Activated T-cell treated with anti-CD3 and anti-CD28 coated beads for 4 hours (primary cell): ENCODE data around the gene TPP1.

Source experiments
- DNase-seq: peaks from one replicate; pipeline ENCODE4 v3.0.0-alpha.2; 2020

Gene TPP1

DNA sequence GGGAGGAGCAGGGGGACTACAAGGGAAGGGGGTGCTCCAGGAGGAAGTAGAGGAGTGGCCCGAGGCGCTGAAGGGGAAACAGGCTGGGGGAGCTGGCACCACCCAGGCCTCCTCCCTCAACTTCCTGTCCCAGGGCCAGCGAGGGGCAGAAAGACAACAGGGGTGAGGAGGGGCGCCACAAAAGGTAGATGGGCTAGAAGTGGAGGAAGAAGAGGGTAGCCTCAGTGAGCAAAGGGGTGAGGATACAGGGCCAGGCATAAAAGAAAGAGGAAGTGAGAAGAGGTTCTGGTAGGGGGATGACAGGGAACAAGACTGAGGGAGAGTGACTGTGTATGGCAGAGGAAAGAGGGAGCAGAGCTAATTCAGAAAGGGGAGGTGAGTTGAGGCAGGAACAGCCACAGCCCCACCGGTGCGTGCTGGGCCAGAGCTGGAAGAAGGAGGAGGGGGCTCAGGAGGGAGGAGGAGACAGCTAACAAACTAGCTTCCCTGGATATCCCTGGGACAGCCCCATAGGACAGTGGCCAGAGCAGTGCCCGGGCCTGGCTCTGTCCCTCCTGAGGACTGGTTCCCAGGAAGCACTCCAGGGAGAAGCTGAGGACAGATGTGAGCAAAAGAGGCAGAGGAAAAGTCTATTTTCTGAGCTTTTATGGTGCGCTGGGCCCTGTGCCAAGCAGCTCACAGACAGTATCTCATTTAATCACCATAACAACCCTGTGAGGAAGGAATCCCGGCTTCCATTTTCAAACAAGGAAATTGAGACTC, 27.9 kb upstream of the TPP1 start:
- DNase-seq: no peak

DNA sequence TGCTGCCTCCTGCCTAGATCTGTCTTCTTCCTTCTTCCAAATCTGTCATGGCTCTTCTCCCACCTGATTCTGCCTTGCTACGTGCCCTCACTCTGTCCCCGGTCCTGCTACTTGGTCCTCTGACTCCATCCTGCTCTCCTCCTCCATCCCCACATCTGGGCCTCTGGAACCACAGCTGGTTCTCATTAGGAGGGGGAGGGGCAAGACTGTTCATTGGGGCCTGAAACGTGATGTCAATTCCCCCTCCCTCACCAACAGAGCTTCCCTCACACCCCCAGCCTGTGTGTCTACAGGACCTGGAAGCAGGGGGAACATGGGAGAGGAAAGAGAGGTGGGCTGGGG, 27.3 kb upstream of the TPP1 start:
- DNase-seq: no peak

DNA sequence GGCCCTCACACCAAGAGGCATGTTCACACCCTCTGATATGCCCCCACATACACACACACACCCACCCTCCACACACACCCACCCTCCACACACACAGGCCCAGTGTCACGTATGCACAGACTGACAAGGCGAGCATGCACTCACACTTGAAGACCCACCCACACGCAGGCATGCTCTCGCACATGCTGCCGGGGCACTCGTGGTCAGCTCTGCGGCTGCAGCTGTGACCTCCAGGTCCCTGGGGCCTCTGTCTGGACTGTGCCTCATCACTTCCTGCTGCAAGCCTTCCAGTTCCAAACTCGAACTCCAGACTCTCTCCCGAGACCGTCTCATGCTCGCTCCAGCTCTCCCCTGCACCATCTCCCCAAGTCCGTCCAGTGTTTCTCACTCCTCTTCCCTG, 26.8 kb upstream of the TPP1 start:
- DNase-seq: no peak

DNA sequence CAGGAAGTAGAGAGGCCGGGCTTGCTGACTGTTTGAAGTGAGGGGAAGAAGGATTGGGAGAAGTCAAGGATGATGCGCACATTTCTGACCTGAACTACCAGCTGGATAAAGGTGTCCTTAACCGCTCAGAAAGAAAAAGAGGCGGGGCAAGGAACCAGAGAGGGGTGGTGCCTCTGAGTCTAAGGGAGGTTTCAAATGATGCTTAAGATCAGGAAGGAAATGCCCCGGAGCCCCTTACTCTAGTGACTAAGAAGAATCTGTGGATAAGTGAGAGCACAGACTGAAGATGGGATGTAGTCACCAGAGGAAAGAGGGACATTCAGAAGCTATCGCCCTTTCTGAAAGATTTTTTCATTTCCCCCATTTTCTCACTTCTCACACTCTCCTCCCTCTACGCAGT, 23.7 kb upstream of the TPP1 start:
- DNase-seq: no peak

DNA sequence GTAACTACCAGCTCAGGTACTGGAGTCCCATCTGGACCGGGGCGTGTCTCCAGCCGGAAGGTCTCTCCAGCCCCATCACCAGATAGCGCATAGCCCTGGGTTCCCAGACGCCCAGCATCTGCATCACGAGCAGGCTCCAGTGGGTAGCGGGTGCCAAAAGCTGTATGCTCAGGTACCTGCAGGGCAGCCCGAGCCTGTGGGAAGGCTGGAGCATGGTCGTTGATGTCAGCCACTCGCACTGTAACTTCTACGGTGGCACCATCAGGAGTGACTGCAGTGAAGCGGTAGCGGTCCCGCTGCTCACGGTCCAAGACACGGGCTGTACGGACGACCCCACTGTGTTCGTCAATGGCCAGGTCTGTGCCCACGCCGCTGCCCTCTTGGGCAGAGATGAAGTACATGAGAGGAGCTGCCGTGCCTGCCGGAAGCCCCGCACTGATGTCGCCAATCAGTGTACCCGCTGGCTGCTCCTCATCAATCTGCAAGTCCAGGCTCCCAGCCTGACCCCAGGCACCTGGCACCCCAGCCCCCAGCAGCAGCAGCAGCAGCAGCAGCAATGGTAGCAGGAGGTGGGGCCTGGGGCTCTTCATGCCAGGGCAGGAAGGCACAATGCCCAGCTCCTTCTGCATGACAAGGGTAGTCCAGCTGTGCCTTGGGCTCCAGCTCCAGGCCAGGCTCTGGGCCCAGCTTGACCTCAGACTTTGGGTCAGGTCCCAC, 21.9 kb upstream of the TPP1 start:
- DNase-seq: no peak

DNA sequence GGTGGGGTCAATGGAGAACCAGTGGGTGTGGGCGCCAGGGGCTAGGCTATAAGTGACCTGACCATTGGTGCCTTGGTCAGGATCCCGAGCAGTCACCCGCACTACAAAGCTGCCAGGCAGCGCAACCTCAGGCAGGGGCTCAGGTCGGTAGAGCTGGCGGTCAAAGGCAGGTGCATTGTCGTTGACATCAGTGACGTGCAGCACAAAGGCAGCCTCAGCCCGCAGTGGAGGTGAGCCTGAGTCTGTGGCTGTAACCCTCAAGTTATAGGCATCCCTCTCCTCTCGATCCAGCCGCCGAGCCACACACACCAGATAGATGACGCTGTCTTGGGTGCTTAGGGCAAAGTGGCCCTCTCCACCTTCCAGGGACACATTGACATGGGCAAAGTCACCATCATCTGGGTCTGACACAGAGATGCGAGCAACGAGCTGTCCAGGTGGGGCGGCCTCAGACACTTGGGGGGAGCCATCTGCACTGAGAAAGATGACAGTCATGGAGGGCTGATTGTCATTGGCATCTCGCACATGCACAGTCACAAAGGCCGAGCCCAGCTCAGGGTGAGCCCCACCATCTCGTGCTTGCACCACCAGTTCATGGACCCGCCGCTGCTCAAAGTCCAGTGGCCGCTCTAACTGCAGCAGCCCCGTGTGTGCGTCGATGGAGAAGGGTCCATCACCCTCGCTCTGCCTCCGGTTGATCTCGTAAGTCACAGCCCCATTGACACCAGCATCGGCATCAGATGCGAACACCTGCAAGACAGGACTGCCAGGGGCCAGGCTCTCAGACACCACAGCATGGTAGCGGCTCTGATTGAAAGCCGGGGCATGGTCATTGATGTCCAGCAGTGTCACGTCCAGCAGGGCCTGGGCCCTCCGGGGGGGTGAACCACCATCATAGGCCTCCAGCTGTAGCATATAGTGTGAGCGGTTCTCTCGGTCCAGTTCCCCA, 21.1 kb upstream of the TPP1 start:
- no peak for DNase-seq

DNA sequence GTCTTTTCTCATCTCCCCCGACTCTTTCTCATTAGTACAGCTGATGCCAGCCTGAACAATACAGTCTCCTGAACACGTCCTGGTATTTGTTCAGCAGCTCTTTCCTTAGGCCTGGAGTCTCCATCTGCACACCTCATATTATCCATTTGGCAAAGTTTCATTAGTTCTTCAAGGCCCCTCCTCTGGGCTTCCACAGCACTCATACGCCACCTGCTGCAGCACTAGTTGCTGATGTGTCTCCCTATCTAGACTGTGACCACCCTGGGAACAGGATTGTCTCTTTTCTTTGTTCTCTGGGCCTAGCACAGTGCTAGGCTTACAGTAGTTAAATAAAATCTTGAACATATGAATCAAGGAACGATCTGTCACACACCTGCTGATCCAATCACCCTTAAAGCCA, 19.2 kb upstream of the TPP1 start:
- no peak for DNase-seq

DNA sequence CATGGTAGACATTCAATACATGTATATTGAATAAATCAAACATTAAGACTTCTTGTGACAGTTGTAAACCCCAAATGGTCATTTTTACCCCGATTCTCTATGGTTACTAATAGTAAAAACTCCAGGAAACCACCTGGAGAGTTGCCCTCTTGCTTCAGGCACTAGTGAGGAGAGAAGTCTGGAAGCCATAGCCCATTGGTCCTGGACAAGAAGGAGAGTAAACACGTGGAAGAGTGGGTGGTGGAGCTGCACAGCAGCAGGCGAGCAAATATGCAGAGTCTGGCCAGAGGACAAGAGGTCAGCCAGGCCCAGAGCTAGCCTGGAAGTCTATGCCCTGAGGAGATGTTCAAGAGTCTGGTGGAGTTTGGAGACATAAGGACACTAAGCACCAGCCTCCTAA, 18.6 kb upstream of the TPP1 start:
- no peak for DNase-seq

DNA sequence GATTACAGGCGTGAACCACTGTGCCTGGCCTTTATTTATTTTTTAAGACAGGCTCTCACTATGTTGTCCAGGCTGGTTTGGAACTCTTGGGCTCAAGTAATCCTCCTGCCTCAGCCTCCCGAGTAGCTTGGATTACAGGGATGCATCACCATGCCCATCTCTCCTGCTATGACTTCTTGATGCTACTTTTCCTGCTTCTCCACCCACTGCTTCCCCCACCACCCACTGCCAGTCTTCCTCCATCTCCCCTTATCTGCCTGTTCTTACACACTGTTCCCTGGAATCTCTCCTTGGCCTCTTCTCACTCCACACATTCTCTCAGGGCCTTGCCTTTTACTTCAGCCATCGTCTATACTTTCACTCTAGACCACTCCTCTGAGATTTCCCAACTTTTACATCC, 17.3 kb upstream of the TPP1 start:
- no peak for DNase-seq

DNA sequence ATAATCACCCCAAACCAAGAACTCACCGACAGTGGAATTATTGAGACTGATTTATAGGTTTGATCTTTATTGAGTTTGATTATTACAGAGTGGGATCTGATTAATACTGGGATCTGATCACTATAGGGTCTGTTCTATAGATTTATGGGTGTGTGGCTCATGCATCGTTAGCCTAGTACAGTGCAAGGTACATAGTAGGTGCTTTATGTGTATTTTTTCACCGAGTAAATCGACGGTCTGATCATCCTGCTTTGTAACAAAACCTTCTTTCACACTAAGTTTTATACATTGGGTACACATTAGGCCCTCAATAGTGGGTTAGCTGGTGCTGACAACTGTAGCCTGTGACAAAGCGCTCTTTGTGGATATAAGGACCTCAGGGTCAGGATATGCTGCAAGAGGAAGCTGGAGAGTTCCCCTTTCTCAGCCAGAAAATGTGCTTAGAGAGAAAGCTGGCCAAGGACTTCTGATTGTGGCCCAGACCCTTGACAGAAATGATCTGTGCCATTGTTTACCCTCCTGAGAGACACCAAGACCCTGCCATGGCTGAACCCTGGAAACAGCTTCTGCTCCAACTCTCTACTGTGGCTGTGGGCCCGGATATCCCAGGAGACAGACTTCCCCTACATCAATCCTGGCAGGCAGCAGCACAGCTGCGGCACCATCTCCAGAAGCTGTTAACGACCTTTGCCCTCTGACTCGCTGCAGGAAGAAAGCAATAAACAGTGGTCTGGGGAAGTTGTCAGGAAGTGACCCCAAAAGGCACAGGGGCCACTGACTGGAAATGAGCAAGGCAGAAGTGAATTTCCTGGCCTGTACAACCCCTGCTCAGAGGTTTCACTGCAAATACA, 16.1 kb upstream of the TPP1 start:
- DNase-seq: no peak

DNA sequence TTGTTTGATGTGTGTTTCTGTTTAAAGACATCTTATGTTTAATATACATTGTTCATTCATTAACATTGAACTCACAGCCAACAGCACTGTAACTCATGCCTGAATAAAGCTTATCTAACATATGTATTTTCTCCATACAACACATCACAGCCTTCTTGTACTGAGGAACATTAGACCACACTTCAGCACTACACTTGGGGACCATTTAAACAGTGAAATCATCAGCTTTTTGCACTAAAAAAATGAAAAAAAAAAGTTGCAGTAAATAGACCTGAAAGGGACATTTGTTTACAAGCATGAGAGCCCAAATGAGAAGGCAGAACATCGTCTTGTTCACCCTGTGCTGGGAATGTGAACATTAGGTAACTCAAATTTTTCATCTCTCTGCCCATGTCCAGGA, 15.3 kb upstream of the TPP1 start:
- DNase-seq: no peak

DNA sequence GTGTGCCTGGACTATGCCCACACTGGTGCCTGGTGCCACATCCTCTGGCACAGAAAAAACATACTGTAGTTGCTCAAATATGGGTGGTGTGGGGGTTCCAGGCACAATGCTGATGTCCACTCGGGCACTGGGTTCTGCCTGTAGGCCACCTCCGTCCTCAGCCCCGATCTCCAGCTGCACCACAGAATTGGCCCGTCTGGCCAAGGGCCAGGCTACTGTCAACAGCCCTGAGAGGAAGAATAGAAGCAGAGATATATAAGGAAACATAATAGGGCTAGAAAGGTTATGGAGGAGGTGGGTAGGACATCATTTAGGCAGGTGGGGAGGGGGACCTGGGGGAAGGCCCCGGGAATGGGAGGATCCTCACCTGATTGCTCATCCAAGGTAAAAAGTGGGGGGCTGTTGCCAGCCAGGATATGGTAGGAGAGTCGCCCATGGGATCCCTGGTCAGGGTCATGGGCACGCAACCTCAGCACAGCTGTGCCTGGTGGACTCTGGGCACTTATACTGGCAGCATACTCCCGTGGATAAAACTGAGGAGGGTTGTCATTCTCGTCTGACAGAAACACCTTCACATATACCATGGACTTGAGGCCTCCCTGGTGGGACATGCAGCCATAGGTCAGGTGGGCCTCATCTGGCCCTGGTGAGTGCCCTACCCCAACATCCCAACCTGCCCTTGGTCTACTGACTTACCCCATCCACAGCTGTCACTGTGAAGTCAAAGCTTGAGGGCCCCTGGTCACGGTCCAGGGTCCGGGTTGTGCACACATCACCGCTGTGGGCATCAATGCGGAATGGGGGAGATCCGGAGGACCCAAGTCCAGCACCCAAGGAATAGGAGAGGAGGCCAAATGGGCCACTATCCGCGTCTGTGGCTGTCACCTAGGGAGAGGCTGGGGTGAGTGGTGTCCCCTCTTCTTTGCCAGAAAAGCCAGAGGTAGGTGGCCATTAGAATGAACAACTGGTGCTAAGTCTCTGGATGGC, 14.5 kb upstream of the TPP1 start:
- DNase-seq: no peak

DNA sequence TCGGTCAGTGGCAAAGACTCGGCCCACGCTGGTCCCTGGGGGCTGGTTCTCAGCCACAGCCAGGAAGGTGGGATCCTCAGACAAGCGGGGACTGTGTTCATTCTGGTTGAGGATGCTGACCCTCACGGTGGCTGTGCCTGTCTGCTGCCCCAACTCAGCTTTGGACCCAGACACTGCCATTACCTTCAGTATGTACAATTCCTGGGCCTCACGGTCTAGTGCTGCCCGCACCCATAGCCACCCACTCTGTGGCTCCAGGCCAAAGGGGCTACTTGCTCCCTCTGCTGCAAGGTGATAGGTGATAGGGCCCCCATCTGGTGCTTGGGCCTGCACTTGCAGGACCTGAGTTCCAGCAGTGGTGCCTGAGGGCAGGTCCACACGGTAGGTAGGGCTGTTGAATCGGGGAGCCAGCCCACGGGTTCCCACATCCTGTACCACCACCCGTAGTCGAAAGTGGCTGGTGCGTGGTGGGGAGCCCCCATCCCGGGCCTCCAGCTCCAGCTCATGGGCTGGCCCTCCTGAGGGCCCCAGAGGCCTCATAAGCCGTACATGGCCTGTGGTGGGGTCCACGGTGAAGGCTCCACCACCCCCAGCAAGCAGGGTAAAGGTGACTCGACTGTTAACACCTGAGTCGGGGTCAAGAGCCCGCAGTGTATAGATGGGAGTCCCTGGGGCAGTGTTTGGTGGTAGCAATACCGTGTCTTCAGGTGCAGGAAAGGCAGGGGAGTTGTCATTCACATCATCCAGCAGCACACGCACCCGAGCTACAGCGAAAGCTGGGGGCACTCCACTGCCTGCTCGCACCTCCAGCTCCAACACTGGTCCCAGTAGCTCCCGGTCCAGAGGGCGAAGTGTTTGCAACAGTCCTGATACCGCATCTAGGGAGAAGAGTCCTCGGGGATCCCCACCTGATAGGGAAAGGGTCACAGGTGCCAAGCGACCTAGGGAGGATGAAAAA, 13.2 kb upstream of the TPP1 start:
- no peak for DNase-seq

DNA sequence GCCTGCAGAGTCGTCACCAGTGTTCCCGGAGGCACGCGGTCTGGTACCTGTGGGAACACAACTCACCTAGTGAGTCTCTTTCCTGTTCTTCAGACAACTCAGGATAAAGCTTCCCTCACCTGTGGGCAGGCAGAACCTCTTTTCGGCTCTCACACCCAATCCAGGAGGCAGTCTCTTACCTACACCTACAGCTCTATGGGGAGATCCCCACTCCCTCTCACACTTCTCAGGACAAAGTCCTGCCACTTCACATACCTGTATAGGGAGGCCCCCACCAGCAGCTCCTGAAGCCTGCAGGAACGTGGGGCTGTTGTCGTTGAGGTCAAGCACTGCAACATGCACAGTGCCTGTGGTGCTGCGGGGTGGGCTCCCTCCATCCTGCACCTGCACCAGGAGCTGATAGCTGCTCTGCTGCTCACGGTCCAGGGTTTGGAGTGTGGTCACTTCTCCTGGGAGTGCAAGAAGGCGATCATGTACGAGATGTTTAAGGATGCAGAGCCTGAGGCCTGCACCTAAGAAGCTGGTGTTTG, 12.2 kb upstream of the TPP1 start:
- no peak for DNase-seq

DNA sequence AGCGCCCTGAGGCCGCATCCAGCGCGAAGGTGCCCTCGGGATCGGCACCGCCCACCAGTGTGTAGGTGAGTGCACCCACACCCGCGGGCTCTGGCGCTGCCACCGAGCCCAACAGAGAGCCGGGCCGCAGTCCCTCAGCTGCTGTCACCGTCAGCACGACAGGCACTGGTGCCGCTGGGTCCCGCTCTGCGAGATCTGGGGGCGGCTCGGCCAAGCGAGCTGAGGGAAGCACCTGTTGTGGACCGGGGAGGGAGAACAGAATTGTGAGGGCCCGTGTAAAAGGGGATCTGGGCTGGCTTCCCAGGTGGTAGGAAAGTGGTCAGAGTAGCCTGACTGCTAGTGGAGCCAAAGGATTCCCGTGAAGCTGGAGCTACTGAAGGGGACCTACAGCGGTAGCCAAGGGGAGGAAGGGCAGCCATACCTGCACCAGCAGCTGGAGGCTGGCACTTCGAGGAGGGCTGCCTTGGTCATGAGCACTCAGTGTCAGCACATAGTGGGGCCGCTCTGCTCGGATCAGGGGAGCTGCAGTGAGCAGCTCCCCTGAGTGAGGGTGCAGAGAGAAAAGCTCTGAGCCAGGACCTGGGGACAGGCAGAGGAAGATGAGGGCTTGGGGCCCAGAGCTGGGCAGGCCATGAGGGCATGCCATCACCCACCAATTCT, 11.5 kb upstream of the TPP1 start:
- no peak for DNase-seq

DNA sequence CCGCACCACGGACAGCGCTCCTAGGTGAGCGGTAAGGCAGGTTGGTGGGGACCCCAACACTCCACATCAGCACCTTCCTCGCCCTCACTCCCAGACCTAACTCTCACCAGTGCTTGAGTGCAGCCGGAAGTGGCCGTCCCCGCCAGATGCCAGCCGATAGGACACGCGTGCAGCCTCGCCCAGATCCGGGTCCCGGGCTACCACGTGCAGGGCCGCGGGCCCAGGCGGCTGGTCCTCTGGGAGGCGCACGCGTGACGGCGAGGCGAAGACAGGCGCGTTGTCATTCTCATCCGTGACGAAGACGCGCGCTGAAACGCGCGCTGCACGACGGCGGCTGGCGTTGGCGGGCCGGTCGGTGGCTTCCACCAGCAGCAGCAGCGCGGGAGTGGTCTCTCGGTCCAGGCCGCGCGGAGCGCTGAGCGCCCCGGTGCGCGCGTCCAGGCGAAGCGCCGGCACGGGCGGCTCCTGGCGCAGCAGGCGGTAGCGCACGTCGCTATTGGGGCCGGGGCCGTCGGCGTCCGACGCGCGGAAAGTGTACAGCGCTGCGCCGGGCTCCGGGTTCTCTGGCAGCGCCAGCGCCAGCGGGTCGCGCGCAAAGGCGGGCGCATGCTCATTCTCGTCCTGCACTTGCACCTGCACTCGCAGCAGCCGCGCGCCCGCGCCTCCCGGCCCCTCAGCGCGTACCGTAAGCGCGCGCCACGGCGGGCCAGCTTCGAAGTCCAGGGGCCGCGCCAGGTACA, 10.8 kb upstream of the TPP1 start:
- no peak for DNase-seq

DNA sequence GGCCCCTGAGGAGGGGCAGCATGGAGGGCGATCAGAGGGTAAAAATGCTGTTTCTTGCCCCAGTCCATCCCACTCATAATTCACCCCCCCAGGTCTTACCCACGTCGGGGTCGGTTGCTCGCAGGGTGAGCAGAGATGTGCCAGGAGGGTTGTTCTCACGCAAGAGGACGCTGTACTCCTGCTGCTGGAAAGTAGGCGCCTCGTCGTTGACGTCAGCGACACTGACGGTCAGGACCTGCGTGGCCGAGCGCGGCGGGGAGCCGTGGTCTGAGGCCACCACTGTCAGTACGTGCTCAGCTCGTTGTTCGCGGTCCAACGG, 10.3 kb upstream of the TPP1 start:
- DNase-seq: no peak

DNA sequence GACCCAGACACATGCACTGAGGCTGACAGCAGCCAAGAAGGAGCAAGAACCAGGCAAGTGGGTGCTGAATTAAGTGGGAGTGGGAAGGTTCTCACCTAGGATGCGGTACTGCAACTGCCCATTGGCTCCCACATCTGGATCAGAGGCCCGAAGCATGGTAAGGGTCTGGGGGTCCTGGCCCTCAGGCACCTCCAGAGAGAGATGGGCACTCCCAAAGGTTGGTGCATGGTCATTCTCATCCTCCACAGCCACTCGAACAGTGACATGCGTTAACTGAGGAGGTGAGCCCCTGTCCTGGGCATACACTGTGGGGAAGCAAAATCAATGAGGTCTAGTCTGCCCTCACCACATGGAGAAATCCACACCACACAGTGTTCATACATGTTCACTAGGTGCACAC, 9.3 kb upstream of the TPP1 start:
- no peak for DNase-seq

DNA sequence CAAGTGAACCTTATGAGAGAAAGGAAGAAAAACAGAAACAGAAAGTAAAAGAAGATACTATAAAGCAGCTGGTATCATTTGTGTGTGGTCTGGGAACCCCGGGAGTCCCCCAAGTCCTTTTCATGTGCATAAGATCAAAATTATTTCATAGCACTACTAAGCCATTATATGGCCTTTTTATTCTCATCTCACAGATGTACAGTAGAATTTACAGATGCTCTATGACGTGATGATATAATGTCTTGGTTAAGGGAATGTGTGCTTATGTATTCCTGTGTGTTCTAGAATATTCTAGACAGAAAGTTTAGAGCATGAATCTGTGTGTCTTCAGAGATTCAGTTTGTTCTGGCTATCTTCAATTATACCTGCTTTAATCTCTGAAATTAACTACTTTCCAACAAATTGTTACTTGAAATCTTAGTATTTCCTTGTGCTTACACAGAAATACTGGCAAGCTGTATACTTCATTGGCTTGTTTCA, 8.6 kb upstream of the TPP1 start:
- DNase-seq: no peak
